WTC11 (cell line): ENCODE data around the gene GUCA2B.

Source experiments
- ATF1 ChIP-seq: sonication (generic); formaldehyde crosslinking; IDR thresholded peaks from 2 replicates; pipeline ENCODE4 v1.8.1; 2023; ENCODE audit warnings: mild to moderate bottlenecking, moderate library complexity, missing genetic modification reagents
- CBFB ChIP-seq: sonication (generic); formaldehyde crosslinking; IDR thresholded peaks from 2 replicates; pipeline ENCODE4 v1.8.1; 2022; ENCODE audit warnings: mild to moderate bottlenecking, low read depth, missing genetic modification reagents
- ELF4 ChIP-seq: sonication (generic); formaldehyde crosslinking; IDR thresholded peaks from 2 replicates; pipeline ENCODE4 v1.8.1; 2022; ENCODE audit warnings: low read depth, mild to moderate bottlenecking, moderate library complexity, missing genetic modification reagents
- ESRRA ChIP-seq: sonication (generic); formaldehyde crosslinking; IDR thresholded peaks from 2 replicates; pipeline ENCODE4 v1.8.1; 2022; ENCODE audit warnings: mild to moderate bottlenecking, missing genetic modification reagents, borderline replicate concordance
- FOXK1 ChIP-seq: sonication (generic); formaldehyde crosslinking; IDR thresholded peaks from 2 replicates; pipeline ENCODE4 v1.8.0; 2022; ENCODE audit warnings: mild to moderate bottlenecking, moderate library complexity, missing genetic modification reagents
- MXD4 ChIP-seq: fragments of 250-450 bp; sonication (Bioruptor Pico); IDR thresholded peaks from 2 replicates; pipeline ENCODE4 v1.8.0; 2021; ENCODE audit warnings: mild to moderate bottlenecking, moderate library complexity, borderline replicate concordance
- NFYB ChIP-seq: sonication (generic); formaldehyde crosslinking; conservative IDR thresholded peaks from 2 replicates; pipeline ENCODE4 v1.8.0; 2022; ENCODE audit warnings: low read depth, missing genetic modification reagents
- PRRX2 ChIP-seq: fragments of 250-450 bp; sonication (Bioruptor Pico); IDR thresholded peaks from 2 replicates; pipeline ENCODE4 v1.8.0; 2021; ENCODE audit warnings: mild to moderate bottlenecking
- SP1 ChIP-seq: sonication (generic); formaldehyde crosslinking; conservative IDR thresholded peaks from 2 replicates; pipeline ENCODE4 v1.8.1; 2022; ENCODE audit warnings: missing genetic modification reagents
- TF ChIP-seq, protein P1 (sequence below): fragments of 200-600 bp; IDR thresholded peaks from 2 replicates; pipeline ENCODE4 v1.8.0; 2022; ENCODE audit warnings: antibody characterized with exemption
- TF ChIP-seq, protein P2 (sequence below): sonication (generic); formaldehyde crosslinking; IDR thresholded peaks from 2 replicates; pipeline ENCODE4 v1.8.0; 2022; ENCODE audit warnings: mild to moderate bottlenecking, missing genetic modification reagents
- TF ChIP-seq, protein P3 (sequence below): sonication (generic); formaldehyde crosslinking; IDR thresholded peaks from 2 replicates; pipeline ENCODE4 v1.8.1; 2023; ENCODE audit warnings: mild to moderate bottlenecking, missing genetic modification reagents, moderate library complexity
- TF ChIP-seq, protein P4 (sequence below): fragments of 250-450 bp; sonication (Bioruptor Pico); IDR thresholded peaks from 2 replicates; pipeline ENCODE4 v1.9.0; 2021; ENCODE audit warnings: mild to moderate bottlenecking, borderline replicate concordance
- TF ChIP-seq, protein P5 (sequence below): sonication (generic); formaldehyde crosslinking; conservative IDR thresholded peaks from 2 replicates; pipeline ENCODE4 v1.8.1; 2022; ENCODE audit warnings: mild to moderate bottlenecking, missing genetic modification reagents

DNA sequence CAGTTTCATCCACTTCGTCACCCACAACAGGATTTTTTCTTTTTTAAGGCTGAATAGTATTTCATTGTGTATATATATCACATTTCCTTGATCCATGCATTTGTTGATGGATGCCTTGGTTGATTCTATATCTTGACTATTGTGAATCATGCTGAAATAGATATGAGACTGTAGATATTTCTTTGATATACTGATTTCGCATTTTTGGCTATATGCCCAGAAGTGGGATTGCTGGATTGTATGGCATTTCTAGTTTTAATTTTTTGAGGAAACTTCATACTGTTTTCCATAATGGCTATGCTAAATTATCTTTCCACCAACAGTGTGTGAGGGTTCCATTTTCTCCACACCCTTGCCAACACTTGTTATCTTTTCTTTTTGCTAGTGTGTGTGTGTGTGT is 5.0 kb downstream of the GUCA2B start:
- TF ChIP-seq, protein P1, sequence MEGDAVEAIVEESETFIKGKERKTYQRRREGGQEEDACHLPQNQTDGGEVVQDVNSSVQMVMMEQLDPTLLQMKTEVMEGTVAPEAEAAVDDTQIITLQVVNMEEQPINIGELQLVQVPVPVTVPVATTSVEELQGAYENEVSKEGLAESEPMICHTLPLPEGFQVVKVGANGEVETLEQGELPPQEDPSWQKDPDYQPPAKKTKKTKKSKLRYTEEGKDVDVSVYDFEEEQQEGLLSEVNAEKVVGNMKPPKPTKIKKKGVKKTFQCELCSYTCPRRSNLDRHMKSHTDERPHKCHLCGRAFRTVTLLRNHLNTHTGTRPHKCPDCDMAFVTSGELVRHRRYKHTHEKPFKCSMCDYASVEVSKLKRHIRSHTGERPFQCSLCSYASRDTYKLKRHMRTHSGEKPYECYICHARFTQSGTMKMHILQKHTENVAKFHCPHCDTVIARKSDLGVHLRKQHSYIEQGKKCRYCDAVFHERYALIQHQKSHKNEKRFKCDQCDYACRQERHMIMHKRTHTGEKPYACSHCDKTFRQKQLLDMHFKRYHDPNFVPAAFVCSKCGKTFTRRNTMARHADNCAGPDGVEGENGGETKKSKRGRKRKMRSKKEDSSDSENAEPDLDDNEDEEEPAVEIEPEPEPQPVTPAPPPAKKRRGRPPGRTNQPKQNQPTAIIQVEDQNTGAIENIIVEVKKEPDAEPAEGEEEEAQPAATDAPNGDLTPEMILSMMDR, result no peak
- TF ChIP-seq ESRRA (CRISPR knock-in tag) (no peak), ELF4 (CRISPR knock-in tag) (no peak), PRRX2 (no peak), FOXK1 (CRISPR knock-in tag) (no peak), CBFB (CRISPR knock-in tag) (no peak), ATF1 (CRISPR knock-in tag) (no peak), MXD4 (no peak), SP1 (CRISPR knock-in tag) (no peak), NFYB (no peak)
- TF ChIP-seq, protein P2, sequence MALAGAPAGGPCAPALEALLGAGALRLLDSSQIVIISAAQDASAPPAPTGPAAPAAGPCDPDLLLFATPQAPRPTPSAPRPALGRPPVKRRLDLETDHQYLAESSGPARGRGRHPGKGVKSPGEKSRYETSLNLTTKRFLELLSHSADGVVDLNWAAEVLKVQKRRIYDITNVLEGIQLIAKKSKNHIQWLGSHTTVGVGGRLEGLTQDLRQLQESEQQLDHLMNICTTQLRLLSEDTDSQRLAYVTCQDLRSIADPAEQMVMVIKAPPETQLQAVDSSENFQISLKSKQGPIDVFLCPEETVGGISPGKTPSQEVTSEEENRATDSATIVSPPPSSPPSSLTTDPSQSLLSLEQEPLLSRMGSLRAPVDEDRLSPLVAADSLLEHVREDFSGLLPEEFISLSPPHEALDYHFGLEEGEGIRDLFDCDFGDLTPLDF, result no peak
- TF ChIP-seq, protein P3, sequence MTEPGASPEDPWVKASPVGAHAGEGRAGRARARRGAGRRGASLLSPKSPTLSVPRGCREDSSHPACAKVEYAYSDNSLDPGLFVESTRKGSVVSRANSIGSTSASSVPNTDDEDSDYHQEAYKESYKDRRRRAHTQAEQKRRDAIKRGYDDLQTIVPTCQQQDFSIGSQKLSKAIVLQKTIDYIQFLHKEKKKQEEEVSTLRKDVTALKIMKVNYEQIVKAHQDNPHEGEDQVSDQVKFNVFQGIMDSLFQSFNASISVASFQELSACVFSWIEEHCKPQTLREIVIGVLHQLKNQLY (CRISPR knock-in tag), result no peak
- TF ChIP-seq, protein P4, sequence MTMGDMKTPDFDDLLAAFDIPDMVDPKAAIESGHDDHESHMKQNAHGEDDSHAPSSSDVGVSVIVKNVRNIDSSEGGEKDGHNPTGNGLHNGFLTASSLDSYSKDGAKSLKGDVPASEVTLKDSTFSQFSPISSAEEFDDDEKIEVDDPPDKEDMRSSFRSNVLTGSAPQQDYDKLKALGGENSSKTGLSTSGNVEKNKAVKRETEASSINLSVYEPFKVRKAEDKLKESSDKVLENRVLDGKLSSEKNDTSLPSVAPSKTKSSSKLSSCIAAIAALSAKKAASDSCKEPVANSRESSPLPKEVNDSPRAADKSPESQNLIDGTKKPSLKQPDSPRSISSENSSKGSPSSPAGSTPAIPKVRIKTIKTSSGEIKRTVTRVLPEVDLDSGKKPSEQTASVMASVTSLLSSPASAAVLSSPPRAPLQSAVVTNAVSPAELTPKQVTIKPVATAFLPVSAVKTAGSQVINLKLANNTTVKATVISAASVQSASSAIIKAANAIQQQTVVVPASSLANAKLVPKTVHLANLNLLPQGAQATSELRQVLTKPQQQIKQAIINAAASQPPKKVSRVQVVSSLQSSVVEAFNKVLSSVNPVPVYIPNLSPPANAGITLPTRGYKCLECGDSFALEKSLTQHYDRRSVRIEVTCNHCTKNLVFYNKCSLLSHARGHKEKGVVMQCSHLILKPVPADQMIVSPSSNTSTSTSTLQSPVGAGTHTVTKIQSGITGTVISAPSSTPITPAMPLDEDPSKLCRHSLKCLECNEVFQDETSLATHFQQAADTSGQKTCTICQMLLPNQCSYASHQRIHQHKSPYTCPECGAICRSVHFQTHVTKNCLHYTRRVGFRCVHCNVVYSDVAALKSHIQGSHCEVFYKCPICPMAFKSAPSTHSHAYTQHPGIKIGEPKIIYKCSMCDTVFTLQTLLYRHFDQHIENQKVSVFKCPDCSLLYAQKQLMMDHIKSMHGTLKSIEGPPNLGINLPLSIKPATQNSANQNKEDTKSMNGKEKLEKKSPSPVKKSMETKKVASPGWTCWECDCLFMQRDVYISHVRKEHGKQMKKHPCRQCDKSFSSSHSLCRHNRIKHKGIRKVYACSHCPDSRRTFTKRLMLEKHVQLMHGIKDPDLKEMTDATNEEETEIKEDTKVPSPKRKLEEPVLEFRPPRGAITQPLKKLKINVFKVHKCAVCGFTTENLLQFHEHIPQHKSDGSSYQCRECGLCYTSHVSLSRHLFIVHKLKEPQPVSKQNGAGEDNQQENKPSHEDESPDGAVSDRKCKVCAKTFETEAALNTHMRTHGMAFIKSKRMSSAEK (CRISPR knock-in tag), result no peak
- TF ChIP-seq, protein P5, sequence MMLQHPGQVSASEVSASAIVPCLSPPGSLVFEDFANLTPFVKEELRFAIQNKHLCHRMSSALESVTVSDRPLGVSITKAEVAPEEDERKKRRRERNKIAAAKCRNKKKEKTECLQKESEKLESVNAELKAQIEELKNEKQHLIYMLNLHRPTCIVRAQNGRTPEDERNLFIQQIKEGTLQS, result no peak
